ENCODE measurements around the gene SLC6A20. TPM values are rescaled to one million over a fixed set of nuclear protein-coding genes. Genes with fewer than 3 reads are reported as not detected.

The SLC6A20 gene
- total RNA-seq, 4 donors from 2014 or later = 13.4 to 26.1 (median 21.5) TPM

DNA sequence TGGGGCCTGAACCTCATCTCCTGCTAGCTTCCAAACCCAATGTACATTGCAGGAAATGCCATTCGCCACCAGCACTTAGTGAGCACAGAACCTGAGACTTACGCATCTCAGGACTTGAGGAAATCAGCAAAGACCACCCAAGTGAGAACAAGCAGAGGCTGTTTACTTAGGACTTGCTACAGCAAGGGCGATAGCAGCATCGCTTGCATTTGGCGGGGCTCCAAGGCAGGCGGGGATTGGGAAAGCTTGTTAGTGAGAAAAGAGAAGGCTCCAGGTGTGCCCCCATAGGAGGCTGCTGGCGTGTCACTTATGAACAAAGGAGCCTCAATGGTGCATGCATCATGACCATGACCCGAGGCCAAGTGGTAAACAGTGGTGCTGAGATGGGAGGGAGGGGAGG is 19.7 kb downstream of the SLC6A20 start:
- Histone ChIP-seq H3K36me3 (no peaks in the 10 kb centered on the region), H3K27me3 (no peaks in the 10 kb centered on the region), H3K27ac (no peak overlapping the region), H3K9me3 (no peaks in the 10 kb centered on the region), H3K4me3 (no peak overlapping the region), H3K4me1 (no peaks in the 10 kb centered on the region)
- 65 to 73% methylated on average over 8 of the region's 8 CpGs for WGBS, 2 donors
- TF ChIP-seq, protein P1, sequence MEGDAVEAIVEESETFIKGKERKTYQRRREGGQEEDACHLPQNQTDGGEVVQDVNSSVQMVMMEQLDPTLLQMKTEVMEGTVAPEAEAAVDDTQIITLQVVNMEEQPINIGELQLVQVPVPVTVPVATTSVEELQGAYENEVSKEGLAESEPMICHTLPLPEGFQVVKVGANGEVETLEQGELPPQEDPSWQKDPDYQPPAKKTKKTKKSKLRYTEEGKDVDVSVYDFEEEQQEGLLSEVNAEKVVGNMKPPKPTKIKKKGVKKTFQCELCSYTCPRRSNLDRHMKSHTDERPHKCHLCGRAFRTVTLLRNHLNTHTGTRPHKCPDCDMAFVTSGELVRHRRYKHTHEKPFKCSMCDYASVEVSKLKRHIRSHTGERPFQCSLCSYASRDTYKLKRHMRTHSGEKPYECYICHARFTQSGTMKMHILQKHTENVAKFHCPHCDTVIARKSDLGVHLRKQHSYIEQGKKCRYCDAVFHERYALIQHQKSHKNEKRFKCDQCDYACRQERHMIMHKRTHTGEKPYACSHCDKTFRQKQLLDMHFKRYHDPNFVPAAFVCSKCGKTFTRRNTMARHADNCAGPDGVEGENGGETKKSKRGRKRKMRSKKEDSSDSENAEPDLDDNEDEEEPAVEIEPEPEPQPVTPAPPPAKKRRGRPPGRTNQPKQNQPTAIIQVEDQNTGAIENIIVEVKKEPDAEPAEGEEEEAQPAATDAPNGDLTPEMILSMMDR (IDR thresholded peaks at IDR 0.05) = no peak
- TF ChIP-seq POLR2A (IDR thresholded peaks at IDR 0.05) (no peak), EP300 (IDR thresholded peaks at IDR 0.05) (no peak)
- no peak for DNase-seq (ENCODE audit: low spot score in 2 of 2)

DNA sequence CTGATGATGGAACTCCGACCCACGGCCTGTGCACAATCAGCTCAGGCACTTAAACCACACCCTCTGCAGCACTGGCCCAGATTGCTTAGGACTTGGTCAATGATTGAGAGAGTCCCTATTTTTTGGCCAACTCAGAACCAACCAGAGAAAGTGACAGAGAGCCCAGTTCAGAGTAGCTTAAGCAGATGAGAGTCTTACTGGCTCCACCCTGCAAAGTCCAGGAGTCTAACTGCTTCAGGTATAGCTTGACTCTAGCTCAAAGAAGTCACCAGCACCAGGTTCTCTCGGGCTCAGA is 20.1 kb downstream of the SLC6A20 start:
- no peaks in the 10 kb centered on the region for H3K36me3 ChIP-seq
- no peaks in the 10 kb centered on the region for H3K27me3 ChIP-seq
- H3K4me1 ChIP-seq = no peaks in the 10 kb centered on the region
- no peak for TF ChIP-seq POLR2A (IDR thresholded peaks at IDR 0.05)
- TF ChIP-seq, protein P1 (IDR thresholded peaks at IDR 0.05) = no peak
- TF ChIP-seq EP300 (IDR thresholded peaks at IDR 0.05) = no peak
- H3K4me3 ChIP-seq = no peak overlapping the region
- DNase-seq (ENCODE audit: low spot score in 2 of 2) = no peak
- no peaks in the 10 kb centered on the region for H3K9me3 ChIP-seq
- no peak overlapping the region for H3K27ac ChIP-seq
- WGBS, 2 donors = 63 to 100% methylated on average over 1 to 3 of the region's 3 CpGs

DNA sequence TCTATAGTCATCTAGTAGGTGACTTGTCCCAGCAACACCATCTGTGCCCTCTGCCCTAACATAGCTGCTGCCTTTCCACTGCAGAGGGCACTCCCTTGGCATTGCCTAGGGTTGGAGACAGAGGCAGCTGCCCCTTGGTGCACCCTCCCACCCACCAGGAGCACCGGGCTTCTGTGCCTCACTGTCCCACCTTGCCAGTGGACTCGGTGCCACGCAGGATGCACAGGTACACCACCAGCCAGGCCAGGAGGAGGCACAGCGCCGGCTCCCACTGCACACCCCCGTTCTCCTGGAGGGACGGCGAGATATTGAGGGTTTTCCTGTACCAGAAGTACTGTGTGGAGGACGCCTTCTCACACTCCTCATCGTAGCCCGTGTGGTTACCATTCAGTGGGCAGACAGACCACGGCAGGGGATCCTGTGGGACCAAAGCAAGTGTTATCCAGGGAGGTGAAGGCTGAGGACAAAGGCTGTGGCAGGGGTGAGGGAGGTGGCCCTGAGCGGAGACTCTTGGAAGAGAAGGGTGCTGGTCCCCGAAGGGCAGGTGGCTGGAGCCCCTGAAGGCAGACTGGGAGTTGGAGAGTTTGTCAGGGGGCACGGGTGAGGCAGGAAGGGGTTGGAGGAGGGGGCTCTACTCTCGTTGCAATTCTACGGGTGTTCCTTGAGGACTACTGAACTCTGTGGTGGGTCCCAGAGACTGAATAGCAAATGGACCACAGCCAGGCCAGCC is 20.6 kb downstream of the SLC6A20 start:
- no peaks in the 10 kb centered on the region for H3K4me1 ChIP-seq
- H3K9me3 ChIP-seq = no peaks in the 10 kb centered on the region
- H3K27me3 ChIP-seq = no peaks in the 10 kb centered on the region
- no peak overlapping the region for H3K4me3 ChIP-seq
- no peak for DNase-seq (ENCODE audit: low spot score in 2 of 2)
- H3K27ac ChIP-seq = no peak overlapping the region
- WGBS, 2 donors = 78 to 89% methylated on average over 15 to 17 of the region's 17 CpGs
- no peaks in the 10 kb centered on the region for H3K36me3 ChIP-seq
- TF ChIP-seq, protein P1 (IDR thresholded peaks at IDR 0.05) = no peak
- TF ChIP-seq POLR2A (IDR thresholded peaks at IDR 0.05) (no peak), EP300 (IDR thresholded peaks at IDR 0.05) (no peak)

DNA sequence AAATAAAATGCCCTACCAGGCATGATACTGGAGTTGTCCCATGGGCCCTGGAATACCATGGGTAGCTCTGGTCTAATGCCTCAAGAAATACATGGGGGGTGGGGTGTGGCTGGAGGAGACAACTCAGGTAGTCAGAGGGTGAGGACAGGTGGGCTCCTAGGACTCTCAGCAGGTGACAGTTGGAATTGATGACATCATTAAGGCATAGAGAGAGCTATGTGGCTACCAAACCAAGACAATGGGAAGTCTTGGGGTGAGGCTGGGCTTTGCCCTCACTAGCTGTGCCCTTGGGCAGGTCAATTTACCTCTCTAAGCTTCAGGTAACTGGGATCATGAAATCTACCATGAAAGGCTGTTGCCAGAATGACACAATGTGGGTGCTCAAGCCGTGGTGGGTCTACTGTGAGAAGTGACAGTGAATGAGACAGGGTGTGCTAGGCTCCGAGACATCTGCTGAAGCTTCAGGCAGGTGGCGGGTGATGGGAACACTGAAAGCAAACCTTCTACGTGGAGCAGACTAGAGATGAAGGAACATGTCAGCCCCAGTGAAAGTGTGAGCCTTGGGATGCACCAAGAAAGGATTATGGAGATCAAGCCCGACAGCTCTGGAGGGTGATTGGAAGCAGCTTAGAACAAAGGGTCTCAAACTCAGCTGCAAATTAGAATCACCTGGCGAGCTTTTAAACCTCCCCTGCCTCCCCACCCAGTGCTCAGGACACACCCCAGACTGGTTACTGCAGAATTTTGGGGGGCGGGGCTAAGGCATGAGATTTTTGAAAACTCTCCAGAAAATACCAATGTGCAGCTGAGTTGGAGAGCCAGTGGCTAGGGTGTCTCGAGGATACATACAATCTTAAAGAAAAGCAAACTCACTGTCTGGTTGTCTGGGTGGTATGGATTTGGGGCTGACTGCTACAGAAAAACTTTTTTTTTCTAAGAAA is 21.5 kb downstream of the SLC6A20 start:
- no peak overlapping the region for H3K4me3 ChIP-seq
- WGBS, 2 donors = 73 to 75% methylated on average over 8 of the region's 8 CpGs
- no peaks in the 10 kb centered on the region for H3K27me3 ChIP-seq
- DNase-seq (ENCODE audit: low spot score in 2 of 2) = no peak
- no peaks in the 10 kb centered on the region for H3K9me3 ChIP-seq
- H3K4me1 ChIP-seq = no peaks in the 10 kb centered on the region
- H3K36me3 ChIP-seq = no peaks in the 10 kb centered on the region
- TF ChIP-seq, protein P1 (IDR thresholded peaks at IDR 0.05) = no peak
- TF ChIP-seq EP300 (IDR thresholded peaks at IDR 0.05) (no peak), POLR2A (IDR thresholded peaks at IDR 0.05) (no peak)
- no peak overlapping the region for H3K27ac ChIP-seq
